GM10266 (cell line): ENCODE data around the gene FIGLA.

Source experiments
- DNase-seq: peaks from one replicate; pipeline ENCODE4 v3.0.0; 2012; ENCODE audit errors: extremely low spot score
- TF ChIP-seq, protein P1 (sequence below): IDR thresholded peaks from 2 replicates; pipeline ENCODE4 v1.5.1; 2012; ENCODE audit warnings: mild to moderate bottlenecking, low read depth; ENCODE audit not compliant: control insufficient read depth, insufficient read depth; ENCODE audit errors: missing control alignments

The FIGLA gene

DNA sequence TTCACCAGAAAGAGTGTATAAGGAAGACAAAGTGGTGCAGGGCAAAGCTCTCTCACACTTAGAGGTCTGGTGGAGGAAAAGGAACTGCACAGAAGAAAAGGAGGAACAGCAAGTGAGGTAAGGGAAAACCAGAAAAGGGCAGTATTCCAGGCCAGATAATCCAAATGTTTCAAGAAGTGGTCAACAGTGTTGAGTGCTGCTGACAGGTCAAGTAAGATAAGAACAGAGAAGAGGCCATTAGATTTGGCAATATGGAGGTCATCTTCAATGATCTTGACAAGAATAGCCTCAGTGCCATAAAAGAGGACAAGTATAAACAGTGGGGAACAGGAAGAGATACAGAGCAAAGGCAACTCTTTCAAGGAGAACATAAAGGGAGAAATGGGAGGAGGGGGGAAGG lies 37.4 kb downstream of the FIGLA start:
- no peak for DNase-seq

DNA sequence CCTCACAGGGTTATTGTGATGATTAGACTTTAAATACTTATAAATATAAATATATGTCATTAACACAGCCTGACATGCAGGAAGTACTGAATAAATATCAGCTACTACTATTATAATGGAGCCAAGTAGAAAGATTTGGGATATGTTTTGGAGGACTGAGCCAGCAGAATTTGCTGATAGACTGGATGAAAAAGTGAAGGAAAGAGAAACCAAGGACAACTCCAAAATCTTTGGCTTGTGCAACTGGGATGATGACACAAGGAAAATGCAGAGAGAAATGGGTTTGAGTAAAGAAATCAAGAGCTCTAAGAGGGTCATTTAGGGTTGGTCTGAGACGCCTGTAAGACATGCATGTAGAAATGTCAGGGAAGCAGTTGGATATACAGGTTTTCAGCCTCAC lies 38.0 kb downstream of the FIGLA start:
- TF ChIP-seq, protein P1, sequence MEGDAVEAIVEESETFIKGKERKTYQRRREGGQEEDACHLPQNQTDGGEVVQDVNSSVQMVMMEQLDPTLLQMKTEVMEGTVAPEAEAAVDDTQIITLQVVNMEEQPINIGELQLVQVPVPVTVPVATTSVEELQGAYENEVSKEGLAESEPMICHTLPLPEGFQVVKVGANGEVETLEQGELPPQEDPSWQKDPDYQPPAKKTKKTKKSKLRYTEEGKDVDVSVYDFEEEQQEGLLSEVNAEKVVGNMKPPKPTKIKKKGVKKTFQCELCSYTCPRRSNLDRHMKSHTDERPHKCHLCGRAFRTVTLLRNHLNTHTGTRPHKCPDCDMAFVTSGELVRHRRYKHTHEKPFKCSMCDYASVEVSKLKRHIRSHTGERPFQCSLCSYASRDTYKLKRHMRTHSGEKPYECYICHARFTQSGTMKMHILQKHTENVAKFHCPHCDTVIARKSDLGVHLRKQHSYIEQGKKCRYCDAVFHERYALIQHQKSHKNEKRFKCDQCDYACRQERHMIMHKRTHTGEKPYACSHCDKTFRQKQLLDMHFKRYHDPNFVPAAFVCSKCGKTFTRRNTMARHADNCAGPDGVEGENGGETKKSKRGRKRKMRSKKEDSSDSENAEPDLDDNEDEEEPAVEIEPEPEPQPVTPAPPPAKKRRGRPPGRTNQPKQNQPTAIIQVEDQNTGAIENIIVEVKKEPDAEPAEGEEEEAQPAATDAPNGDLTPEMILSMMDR, result no peak
- no peak for DNase-seq

More for the DNA sequence above, 37.4 kb downstream of the FIGLA start:
- TF ChIP-seq, protein P1, result no peak

DNA sequence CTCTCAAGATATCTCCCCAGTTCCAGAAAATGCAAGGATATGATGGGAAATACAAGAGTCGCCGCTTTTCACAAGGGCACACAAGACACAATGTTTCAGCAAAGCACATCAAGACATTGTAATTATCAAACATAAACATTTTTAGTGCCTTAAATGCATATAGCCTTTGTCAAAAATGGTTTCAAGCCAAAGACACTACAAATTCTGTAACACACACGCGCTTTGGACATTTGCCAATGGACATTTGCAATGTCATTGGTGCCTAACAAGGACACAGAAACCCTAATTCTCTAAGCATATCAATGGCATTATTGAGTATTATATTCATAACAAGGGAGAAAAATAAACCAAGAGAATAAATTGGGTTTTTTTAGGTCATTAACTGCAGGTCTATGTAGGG lies 38.6 kb downstream of the FIGLA start:
- no peak for DNase-seq
- TF ChIP-seq, protein P1, result no peak

DNA sequence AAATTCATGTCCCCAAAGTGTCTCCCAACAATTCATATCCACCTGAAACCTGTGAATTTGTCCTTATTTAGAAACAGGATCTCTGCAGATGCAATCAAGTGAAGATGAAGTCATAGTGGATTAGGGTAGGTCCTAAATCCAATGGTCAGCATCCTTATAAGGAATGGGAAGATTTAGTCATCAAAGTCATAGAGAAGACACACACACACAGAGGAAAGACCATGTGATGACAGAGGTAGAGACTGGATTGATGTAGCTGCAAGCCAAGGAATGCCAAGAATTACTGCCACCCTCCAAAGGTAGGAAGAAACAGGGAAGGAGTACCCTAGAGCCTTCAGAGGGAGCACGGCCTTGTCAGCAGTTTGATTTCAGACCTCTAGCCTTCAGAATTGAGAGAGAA lies 40.1 kb downstream of the FIGLA start:
- no peak for DNase-seq
- TF ChIP-seq, protein P1, result no peak

DNA sequence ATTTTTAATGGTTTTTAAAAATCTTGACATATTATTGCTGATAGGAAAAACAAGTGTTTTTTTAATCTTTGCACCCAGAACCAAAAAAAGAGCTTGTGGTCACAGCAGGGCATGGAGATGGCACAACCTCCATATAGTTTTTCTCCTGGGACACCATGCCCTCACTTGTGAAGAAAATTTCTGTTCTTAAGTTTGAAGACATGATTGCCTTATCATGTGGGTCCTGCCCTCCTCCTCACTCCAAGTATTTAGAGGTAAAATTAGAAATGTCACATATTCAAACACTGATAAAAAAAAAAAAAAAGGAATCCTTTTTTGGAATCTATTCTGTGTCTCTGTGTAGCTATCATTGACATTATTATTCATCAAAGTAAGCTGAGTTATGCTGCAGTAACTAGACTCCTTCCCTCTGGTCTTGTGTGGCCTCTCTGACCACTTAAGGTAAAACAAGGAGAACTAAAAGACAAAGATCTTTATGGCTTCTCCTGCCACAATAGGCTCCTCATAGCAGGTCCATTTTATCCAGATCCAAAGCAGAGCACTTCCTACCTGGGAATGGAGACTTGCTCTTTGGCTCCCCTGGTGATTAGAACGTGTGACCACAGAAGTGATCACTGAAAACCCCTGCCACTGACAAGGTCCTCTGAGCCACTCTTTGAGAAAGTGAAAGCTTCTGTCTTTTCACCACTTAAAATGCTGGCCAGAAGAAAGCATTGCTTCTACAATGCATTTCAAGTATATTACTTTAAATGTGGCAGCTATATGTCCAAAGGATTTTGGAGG lies 42.2 kb downstream of the FIGLA start:
- TF ChIP-seq, protein P1, result no peak
- DNase-seq, result no peak

DNA sequence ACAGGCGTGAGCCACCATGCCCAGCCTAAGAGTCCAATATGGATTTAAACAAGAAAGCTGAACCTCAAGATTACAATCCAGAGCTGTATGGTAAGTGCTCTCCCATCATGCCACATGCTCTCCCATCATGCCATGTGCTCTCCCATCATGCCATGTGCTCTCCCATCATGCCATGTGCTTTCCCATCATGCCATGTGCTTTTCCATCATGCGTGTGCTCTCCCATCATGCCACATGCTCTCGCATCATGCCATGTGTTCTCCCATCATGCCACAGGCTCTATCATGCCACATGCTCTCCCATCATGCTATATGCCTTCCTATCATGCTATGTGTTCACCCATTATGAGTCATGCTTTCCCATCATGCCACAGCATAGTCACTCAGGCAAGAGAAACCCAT lies 43.2 kb downstream of the FIGLA start:
- TF ChIP-seq, protein P1, result no peak
- no peak for DNase-seq

DNA sequence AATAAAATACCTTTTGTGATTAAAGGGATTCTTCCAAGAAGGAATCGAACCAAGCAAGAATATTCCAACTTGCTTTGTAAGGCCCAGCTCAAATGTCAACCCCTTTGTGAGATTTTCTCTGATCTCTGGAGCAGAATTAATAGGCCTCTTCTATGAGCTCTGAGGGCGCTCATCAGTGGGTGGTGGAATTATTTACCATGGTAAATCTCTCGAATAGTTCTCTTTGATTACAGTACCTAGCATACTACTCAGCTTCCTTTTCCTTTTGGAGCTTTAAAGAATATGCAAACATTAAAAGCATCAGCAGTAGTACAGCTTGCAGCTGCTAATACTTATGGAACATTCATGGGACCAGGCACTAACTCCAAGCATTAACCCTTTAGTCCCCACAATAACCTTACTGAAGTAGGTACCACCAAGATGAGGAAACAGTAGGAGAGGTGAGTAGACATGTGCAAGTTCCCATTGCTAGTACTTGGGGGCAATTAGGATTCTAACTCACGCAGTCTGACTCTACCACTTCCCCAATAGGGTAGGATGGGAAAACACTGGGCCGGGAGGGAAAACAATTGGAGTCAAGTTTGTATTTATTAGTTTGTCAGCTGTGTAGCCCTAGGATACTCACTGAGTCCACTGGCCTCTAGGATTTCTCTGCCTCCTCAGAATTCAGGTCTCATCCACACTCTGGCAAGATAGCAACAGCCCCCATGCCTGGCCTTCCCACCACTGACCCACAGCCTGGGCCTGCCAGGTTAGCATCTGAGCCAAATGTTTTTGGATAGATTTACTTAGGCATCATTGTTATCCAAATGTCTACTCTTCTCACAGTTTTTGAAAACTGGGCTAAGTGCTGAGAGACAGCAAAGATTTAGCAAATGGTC lies 44.1 kb downstream of the FIGLA start:
- TF ChIP-seq, protein P1, result no peak
- no peak for DNase-seq
